GM12864 (cell line): Measurements from ENCODE around the gene AMPH.
"Not testable (repeated sequence)": the region's sequence is repeated elsewhere in the genome, so short reads cannot be mapped to it uniquely, and the experiment has no call there.

ENCODE experiments used
- DNase-seq: peaks from one replicate; pipeline ENCODE4 v3.0.0-alpha.2; 2011; ENCODE audit warnings: low read depth
- H3K4me3 ChIP-seq: 2 replicates; pipeline ENCODE4 v1.5.1; 2011; ENCODE audit warnings: mild to moderate bottlenecking, low read depth, low read length, control low read depth
- CTCF ChIP-seq: IDR thresholded peaks from 2 replicates; pipeline ENCODE4 v1.5.1; 2011; ENCODE audit warnings: low read depth, mild to moderate bottlenecking, moderate library complexity, low read length, control low read depth, inconsistent platforms; ENCODE audit errors: missing control alignments

The AMPH gene

GRCh38 chr7:38585572-38586354 lies 45.4 kb downstream of the AMPH start:
- H3K4me3 ChIP-seq: no peak overlapping the region
- no peak for DNase-seq
- no peak for TF ChIP-seq CTCF

- no peak for DNase-seq
- TF ChIP-seq CTCF: no peak
- H3K4me3 ChIP-seq: no peak overlapping the region
These were observed 46.5 kb downstream of the AMPH start for GRCh38 chr7:38584443-38585210.

GRCh38 chr7:38580485-38580884 lies 50.7 kb downstream of the AMPH start:
- no peak overlapping the region for H3K4me3 ChIP-seq
- no peak for DNase-seq
- no peak for TF ChIP-seq CTCF

GRCh38 chr7:38574086-38574485 lies 57.1 kb downstream of the AMPH start:
- DNase-seq: no peak
- no peak overlapping the region for H3K4me3 ChIP-seq
- no peak for TF ChIP-seq CTCF

GRCh38 chr7:38571620-38572019 lies 59.6 kb downstream of the AMPH start:
- not testable (repeated sequence) for DNase-seq, H3K4me3 ChIP-seq

GRCh38 chr7:38568497-38568896 lies 62.7 kb downstream of the AMPH start:
- no peak for TF ChIP-seq CTCF
- DNase-seq: no peak
- H3K4me3 ChIP-seq: no peak overlapping the region

- no peak overlapping the region for H3K4me3 ChIP-seq
- DNase-seq: no peak
- no peak for TF ChIP-seq CTCF
These were observed 65.9 kb downstream of the AMPH start for GRCh38 chr7:38565289-38565688.
